Measurements from ENCODE around the gene CELSR2. TPM values are rescaled to one million over a fixed set of nuclear protein-coding genes. Genes with fewer than 3 reads are reported as not detected.

CELSR2 gene
- total and polyA plus RNA-seq, 12 donors, result 0.93 to 10.6 (median 6.2) TPM

DNA sequence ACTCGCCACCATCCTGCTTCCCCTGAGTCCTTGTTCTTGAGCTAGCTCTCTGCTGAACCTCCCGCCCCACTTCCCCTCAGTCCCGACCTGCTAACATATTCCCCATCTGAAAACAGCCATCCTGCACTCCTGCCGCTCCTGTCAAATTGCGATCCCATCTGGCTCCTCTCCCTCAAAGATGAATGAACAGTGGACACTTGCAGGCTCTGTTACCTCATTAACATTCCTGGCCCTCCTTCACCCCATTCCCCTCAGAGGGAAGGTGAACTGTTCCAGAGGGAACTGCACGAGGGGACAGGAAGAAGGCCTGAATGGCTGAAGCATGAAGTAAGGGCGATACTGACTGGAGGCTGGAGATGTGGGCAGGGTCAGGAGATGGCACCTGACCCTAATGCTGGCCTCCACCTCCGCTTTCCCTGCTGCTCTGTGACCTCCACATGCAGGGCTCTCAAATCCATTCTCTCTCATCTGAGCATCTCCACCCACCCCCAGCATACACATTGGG lies 7.4 kb upstream of the CELSR2 start:
- Histone ChIP-seq H3K27me3 (peaks cover 0 to 14% (median 0%) of the 10 kb centered on the region in 7 donors), H3K4me3 (no peak overlapping the region), H3K27ac (no peak overlapping the region), H3K4me1 (peaks cover 8 to 30% (median 21%) of the 10 kb centered on the region in 9 donors), H3K36me3 (peaks cover 0 to 30% (median 16%) of the 10 kb centered on the region in 9 donors), H3K9me3 (no peaks in the 10 kb centered on the region)
- ATAC-seq (peak in 2 of 8 donors; percentile 2 to 4), DNase-seq (no peak)
- 22 to 26% methylated on average over 8 of the region's 8 CpGs for WGBS, 2 donors
- intact Hi-C loops (cut with DNase I), result no loop called here
- TF ChIP-seq, protein P1, sequence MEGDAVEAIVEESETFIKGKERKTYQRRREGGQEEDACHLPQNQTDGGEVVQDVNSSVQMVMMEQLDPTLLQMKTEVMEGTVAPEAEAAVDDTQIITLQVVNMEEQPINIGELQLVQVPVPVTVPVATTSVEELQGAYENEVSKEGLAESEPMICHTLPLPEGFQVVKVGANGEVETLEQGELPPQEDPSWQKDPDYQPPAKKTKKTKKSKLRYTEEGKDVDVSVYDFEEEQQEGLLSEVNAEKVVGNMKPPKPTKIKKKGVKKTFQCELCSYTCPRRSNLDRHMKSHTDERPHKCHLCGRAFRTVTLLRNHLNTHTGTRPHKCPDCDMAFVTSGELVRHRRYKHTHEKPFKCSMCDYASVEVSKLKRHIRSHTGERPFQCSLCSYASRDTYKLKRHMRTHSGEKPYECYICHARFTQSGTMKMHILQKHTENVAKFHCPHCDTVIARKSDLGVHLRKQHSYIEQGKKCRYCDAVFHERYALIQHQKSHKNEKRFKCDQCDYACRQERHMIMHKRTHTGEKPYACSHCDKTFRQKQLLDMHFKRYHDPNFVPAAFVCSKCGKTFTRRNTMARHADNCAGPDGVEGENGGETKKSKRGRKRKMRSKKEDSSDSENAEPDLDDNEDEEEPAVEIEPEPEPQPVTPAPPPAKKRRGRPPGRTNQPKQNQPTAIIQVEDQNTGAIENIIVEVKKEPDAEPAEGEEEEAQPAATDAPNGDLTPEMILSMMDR (IDR thresholded peaks at IDR 0.05), result no peak

DNA sequence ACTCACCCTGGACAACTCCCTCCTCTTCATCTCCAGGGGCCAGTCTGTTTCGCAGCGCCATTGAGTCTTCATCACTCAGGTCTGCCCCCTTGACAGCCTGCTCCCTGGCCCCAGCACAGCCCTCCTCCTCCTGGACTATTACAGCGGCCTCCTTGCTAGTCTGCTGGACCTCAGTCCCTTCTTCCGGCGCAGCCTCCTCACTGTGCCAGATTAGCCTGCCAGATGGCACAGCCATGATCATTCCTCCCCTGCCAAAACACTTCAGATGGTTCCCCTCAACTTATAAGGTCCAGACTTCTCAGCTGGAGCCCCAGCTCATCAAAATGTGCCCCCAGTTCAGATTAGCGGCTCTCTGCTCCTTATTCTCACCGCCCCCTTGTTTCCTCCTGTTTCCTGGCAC lies 7.0 kb upstream of the CELSR2 start:
- 43 to 56% methylated on average over 7 of the region's 7 CpGs for WGBS, 2 donors
- H3K9me3 ChIP-seq, result no peaks in the 10 kb centered on the region
- H3K4me1 ChIP-seq, result peaks cover 8 to 30% (median 21%) of the 10 kb centered on the region in 9 donors
- H3K27me3 ChIP-seq, result peaks cover 0 to 14% (median under 1%) of the 10 kb centered on the region in 7 donors
- DNase-seq, result no peak
- H3K27ac ChIP-seq, result no peak overlapping the region
- TF ChIP-seq, protein P1 (IDR thresholded peaks at IDR 0.05), result no peak
- intact Hi-C loops (cut with DNase I), result no loop called here
- peaks cover 0 to 25% (median 12%) of the 10 kb centered on the region in 9 donors for H3K36me3 ChIP-seq
- H3K4me3 ChIP-seq, result no peak overlapping the region
- ATAC-seq, result peak in 4 of 8 donors; percentile 4 to 36 (median 16)

DNA sequence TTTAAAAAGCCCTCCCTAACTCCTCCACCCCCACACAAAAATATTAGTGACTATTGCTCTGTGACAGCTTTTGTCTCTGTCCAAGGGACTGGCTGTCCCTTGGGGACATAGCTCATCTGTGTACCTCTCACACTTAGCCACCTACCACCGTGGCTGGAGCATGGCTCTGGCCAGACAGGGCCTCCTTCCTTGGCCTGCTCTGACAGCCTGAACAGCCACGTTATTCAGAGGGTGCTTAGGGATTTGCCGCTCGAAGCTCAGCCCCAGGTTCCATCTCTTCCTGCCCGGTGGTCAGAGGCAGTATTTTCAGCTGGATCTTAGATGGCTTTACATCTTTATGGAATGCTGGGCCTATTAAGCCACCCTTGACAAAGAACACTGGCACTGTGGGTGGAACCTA lies 6.1 kb upstream of the CELSR2 start:
- Histone ChIP-seq H3K4me1 (peaks cover 8 to 30% (median 21%) of the 10 kb centered on the region in 9 donors), H3K4me3 (no peak overlapping the region), H3K27ac (no peak overlapping the region), H3K9me3 (no peaks in the 10 kb centered on the region), H3K36me3 (peaks cover 0 to 17% (median 4%) of the 10 kb centered on the region in 9 donors), H3K27me3 (peaks cover 0 to 17% (median 4%) of the 10 kb centered on the region in 7 donors)
- WGBS, 2 donors, result 63 to 64% methylated on average over 5 of the region's 5 CpGs
- no peak for DNase-seq
- TF ChIP-seq, protein P1 (IDR thresholded peaks at IDR 0.05), result no peak
- intact Hi-C loops (cut with DNase I), result no loop called here
- no peak for ATAC-seq

DNA sequence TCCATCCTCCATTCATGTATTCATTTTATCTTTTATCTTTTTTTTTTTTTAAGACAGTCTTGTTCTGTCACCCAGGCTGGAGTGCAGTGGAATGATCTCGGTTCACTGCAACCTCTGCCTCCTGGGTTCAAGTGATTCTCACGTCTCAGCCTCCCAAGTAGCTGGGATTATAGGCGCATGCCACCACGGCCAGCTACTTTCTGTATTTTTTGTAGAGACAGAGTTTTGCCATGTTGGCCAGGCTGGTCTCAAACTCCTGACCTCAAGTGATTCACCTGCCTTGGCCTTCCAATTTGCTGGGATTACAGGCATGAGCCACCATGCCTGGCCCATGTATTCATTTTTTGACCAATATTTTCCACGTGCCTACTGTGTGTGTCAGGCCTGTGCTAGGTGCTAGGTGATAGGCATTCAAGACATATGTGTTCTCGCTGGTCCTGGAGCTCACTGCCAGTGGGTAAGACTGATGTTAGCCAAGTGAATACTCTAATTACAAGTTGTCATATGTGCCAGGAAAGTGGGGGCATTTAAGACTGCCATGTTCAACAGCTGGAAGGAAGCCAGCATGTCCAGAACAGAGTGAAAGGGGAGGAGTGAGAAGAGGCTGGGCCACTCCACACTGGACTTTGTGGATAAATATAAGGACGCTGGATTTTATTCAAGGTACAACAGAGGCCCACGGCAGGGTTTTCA lies 5.3 kb upstream of the CELSR2 start:
- H3K36me3 ChIP-seq, result peaks cover 0 to 9% (median 0%) of the 10 kb centered on the region in 9 donors

More for the DNA sequence above, 5.3 kb upstream of the CELSR2 start:
- ATAC-seq (no peak), DNase-seq (no peak)
- intact Hi-C loops (cut with DNase I), result no loop called here
- peaks cover 8 to 36% (median 24%) of the 10 kb centered on the region in 9 donors for H3K4me1 ChIP-seq
- no peak overlapping the region for H3K27ac ChIP-seq
- peaks cover 0 to 25% (median 7%) of the 10 kb centered on the region in 7 donors for H3K27me3 ChIP-seq
- no peaks in the 10 kb centered on the region for H3K9me3 ChIP-seq
- TF ChIP-seq, protein P1 (IDR thresholded peaks at IDR 0.05), result no peak
- 85 to 87% methylated on average over 8 of the region's 8 CpGs for whole genome bisulfite sequencing, 2 donors
- H3K4me3 ChIP-seq, result no peak overlapping the region
